Vagina (tissue), 2 donors: ENCODE results near the gene APOL1. TPM values are rescaled to one million over a fixed set of nuclear protein-coding genes. Genes with fewer than 3 reads are reported as not detected.
"Not testable (repeated sequence)": the region's sequence is repeated elsewhere in the genome, so short reads cannot be mapped to it uniquely, and the experiment has no call there.

ENCODE experiments used
- DNase-seq, 2 donors: peaks; one replicate each; pipeline ENCODE4 v3.0.0-alpha.2; 2017; ENCODE audit errors: extremely low spot score in 2 of 2
- H3K27ac ChIP-seq: fragments of 200-600 bp; sonication (generic); one replicate; pipeline ENCODE4 v1.5.1; 2019
- H3K27me3 ChIP-seq: fragments of 200-600 bp; sonication (generic); one replicate; pipeline ENCODE4 v1.5.1; 2019
- H3K36me3 ChIP-seq, 2 donors: fragments of 200-600 bp; sonication (generic); one replicate each; pipeline ENCODE4 v1.5.1; 2017 to 2019
- H3K4me1 ChIP-seq: fragments of 200-600 bp; sonication (generic); one replicate; pipeline ENCODE4 v1.5.1; 2019
- H3K4me3 ChIP-seq, 2 donors: fragments of 200-600 bp; sonication (generic); 1 replicate in 1 of 2; 2 replicates in 1 of 2; pipeline ENCODE4 v1.5.1; 2016 to 2019
- H3K9me3 ChIP-seq: fragments of 200-600 bp; sonication (generic); one replicate; pipeline ENCODE4 v1.5.1; 2019
- CTCF ChIP-seq, 3 experiments: fragments of 450-650 bp in 2 of 3; fragments of 200-600 bp in 1 of 3; sonication (generic) in 1 of 3; IDR thresholded peaks; one replicate each; pipeline ENCODE4 v1.5.1; 2017 to 2019; ENCODE audit warnings: antibody characterized with exemption in 3 of 3, mild to moderate bottlenecking in 2 of 3, moderate library complexity in 2 of 3
- POLR2A ChIP-seq, 2 donors: fragments of 450-650 bp; IDR thresholded peaks; one replicate each; pipeline ENCODE4 v1.6.1; 2017; ENCODE audit warnings: antibody characterized with exemption in 2 of 2, mild to moderate bottlenecking in 2 of 2, moderate library complexity in 2 of 2
- POLR2AphosphoS5 ChIP-seq, 2 donors: sonication (generic); formaldehyde crosslinking; IDR thresholded peaks; one replicate each; pipeline ENCODE4 v1.9.0; 2017; ENCODE audit warnings: antibody characterized with exemption in 2 of 2, mild to moderate bottlenecking in 2 of 2, low read depth in 1 of 2; ENCODE audit not compliant: insufficient read depth in 1 of 2
- intact Hi-C: fragments of 100-400 bp; cut with DNase I; formaldehyde crosslinking; loops from one replicate; pipeline ENCODE4 v1.15.1; 2023
- total RNA-seq: library from RNA; depleted of rRNA; stranded (reverse); fragments of >200 nt; gene quantifications from one replicate; pipeline ENCODE4 v1.2.3, GENCODE V29; 2016

The APOL1 gene
- total RNA-seq, 1 donor from 2014 or later: 28.5 TPM

GRCh38 chr22:36251979-36252608 lies 839 bp upstream of the APOL1 start:
- peak overlapping the region in 1 of 2 donors; percentile 38 for H3K4me3 ChIP-seq
- not testable (repeated sequence) for H3K9me3 ChIP-seq
- peak overlapping the region; percentile 82 for H3K27ac ChIP-seq

DNA sequence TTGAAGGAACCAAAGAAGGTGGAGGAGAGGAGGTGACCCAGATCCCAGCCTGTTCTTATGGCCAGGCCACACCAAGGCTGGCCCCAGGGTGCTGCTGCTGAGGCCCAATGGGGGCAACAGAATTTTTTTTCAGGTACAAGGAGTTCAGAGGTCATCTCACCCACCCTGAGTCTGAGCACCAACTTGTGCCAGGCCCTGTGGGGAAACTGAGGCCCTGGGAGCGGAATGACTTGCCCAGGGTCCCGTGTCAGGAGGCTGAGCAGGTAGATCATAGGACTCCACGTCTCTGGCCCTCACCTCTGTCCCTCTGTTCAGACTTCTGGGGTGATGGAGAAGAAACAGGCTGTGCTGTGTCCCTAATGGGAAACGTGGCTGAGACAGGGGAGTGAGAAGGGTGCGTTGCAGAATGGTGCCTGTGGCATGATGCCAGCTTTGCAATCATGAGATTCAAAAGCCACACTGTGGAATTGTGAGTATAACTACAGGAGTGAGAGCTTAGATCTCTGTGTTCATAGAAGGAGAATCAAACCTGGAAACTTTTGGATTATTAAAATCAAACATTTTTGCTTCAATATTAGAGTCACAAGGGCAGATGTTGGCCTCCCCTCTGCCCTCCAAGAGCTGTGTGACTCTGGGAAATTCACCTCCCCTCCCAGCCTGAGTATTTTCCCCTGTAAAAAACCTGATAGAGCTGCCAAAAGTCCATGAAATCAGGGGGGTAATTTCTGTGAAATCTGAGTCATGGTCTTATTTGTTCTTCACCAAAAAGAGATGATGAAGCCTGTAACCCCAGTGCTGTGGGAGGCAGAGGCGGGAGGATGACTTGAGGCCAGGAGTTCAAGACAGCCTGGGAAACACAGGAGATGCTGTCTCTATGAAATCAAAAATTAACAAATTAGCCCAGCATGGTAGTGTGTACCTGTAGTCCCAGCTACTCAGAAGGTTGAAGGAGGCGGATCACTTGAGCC lies 874 bp downstream of the APOL1 start:
- H3K9me3 ChIP-seq: no peaks in the 10 kb centered on the region
- H3K36me3 ChIP-seq: no peaks in the 10 kb centered on the region
- H3K4me3 ChIP-seq: peak overlapping the region; percentile 38 to 55
- intact Hi-C loops: no loop called here
- H3K4me1 ChIP-seq: peaks cover 40% of the 10 kb centered on the region
- no peaks in the 10 kb centered on the region for H3K27me3 ChIP-seq
- no peak for TF ChIP-seq POLR2AphosphoS5 (IDR thresholded peaks at IDR 0.05; ENCODE audit: insufficient read depth in 1 of 2, low read depth in 1 of 2)
- no peak for TF ChIP-seq CTCF (IDR thresholded peaks at IDR 0.05)
- no peak for TF ChIP-seq POLR2A (IDR thresholded peaks at IDR 0.05)
- H3K27ac ChIP-seq: peak overlapping the region; percentile 82
- DNase-seq: peak in 1 of 2 donors; percentile 85

More at GRCh38 chr22:36251979-36252608, 839 bp upstream of the APOL1 start:
- DNase-seq: peak; percentile 40 to 80
- peaks cover 37% of the 10 kb centered on the region for H3K4me1 ChIP-seq
- H3K27me3 ChIP-seq, intact Hi-C loops, H3K36me3 ChIP-seq: not testable (repeated sequence)

- H3K9me3 ChIP-seq, DNase-seq, H3K4me3 ChIP-seq, intact Hi-C loops, H3K36me3 ChIP-seq, H3K27me3 ChIP-seq: not testable (repeated sequence)
- H3K27ac ChIP-seq: peak overlapping the region; percentile 82
- H3K4me1 ChIP-seq: peaks cover 52% of the 10 kb centered on the region
Observed at GRCh38 chr22:36255572-36255971, 2.6 kb downstream of the APOL1 start.

GRCh38 chr22:36256478-36256877 lies 3.5 kb downstream of the APOL1 start:
- peaks cover 52% of the 10 kb centered on the region for H3K4me1 ChIP-seq
- H3K4me3 ChIP-seq: no peak overlapping the region
- no peak overlapping the region for H3K27ac ChIP-seq
- TF ChIP-seq POLR2AphosphoS5 (IDR thresholded peaks at IDR 0.05; ENCODE audit: insufficient read depth in 1 of 2, low read depth in 1 of 2): no peak
- TF ChIP-seq CTCF (IDR thresholded peaks at IDR 0.05): no peak
- no peak for TF ChIP-seq POLR2A (IDR thresholded peaks at IDR 0.05)
- no peaks in the 10 kb centered on the region for H3K36me3 ChIP-seq
- DNase-seq: no peak
- no peaks in the 10 kb centered on the region for H3K27me3 ChIP-seq
- H3K9me3 ChIP-seq: no peaks in the 10 kb centered on the region
- intact Hi-C loops: no loop called here

DNA sequence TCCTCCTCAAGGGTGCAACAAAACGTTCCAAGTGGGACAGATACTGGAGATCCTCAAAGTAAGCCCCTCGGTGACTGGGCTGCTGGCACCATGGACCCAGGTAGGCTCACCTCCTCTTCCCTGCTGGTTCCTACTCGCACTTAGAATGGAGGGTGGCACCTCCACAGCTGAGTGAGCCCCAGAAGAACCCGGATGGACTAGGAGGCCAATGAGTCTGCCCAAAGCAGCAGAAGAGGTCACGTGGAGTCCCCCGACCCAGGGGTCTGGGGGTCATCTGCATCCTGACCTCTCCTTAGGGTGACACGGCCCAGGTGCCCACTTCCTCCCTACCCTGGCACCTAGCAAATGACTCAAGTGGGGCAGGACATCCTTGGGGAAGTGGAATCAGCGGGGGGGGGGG lies 4.4 kb downstream of the APOL1 start:
- no peaks in the 10 kb centered on the region for H3K27me3 ChIP-seq
- intact Hi-C loops: no loop called here
- TF ChIP-seq POLR2A (IDR thresholded peaks at IDR 0.05): no peak
- TF ChIP-seq CTCF (IDR thresholded peaks at IDR 0.05): no peak
- no peak for TF ChIP-seq POLR2AphosphoS5 (IDR thresholded peaks at IDR 0.05; ENCODE audit: insufficient read depth in 1 of 2, low read depth in 1 of 2)
- no peaks in the 10 kb centered on the region for H3K36me3 ChIP-seq
- no peaks in the 10 kb centered on the region for H3K9me3 ChIP-seq
- peak in 1 of 2 donors; percentile 83 for DNase-seq
- no peak overlapping the region for H3K27ac ChIP-seq
- H3K4me1 ChIP-seq: peaks cover 51% of the 10 kb centered on the region
- H3K4me3 ChIP-seq: no peak overlapping the region
